IMR-90 (cell line): ENCODE data around the gene PRSS3. TPM values are rescaled to one million over a fixed set of nuclear protein-coding genes. Genes with fewer than 3 reads are reported as not detected.

Experiments used
- microRNA-seq, 2 experiments: library from miRNA; stranded (forward) in 1 of 2; unstranded in 1 of 2; fragments of 10-50 nt in 1 of 2; fragments of <30 nt in 1 of 2; gene quantifications in 1 of 2; microRNA quantifications in 1 of 2; one replicate each; pipeline versions ENCODE3 to v1.1.0; 2013 to 2020; ENCODE audit not compliant: insufficient read depth in 1 of 2, insufficient read length in 1 of 2, unreplicated experiment in 1 of 2
- polyA plus RNA-seq, 3 experiments: library from polyadenylated mRNA; depleted of rRNA; stranded (reverse); fragments of >200 nt; gene quantifications; 2 replicates each; pipeline ENCODE4 v1.2.3, GENCODE V29; 2012; ENCODE audit warnings: low replicate concordance in 1 of 3
- small RNA-seq, 5 experiments: library from RNA; depleted of rRNA; stranded (forward); fragments of <200 nt; gene quantifications; one replicate each; pipeline ENCODE3, GENCODE V24; 2012
- total RNA-seq: library from RNA; depleted of rRNA; stranded (reverse); fragments of >200 nt; gene quantifications from 2 replicates; pipeline ENCODE4 v1.2.3, GENCODE V29; 2012; rRNA removed

Gene PRSS3
- total and polyA plus RNA-seq, 2 of the 4 experiments (the other 2 are of a cell fraction): 7.0 to 26.9 TPM

Small RNA genes lying within 50 kb of the gene (microRNA-seq; reads per million reads assigned to microRNA genes)
- not detected for gene RF00019 (ENCODE audit: insufficient read depth, insufficient read length)

Small RNA genes lying within 50 kb of the gene (small RNA-seq; reads per million reads assigned to genes)
- 0 reads per million in 5 experiments for gene RF00019

Other genes with a start within 250 kb of the PRSS3 start
- 12.7 and 17.5 TPM in 2 replicates for gene UBE2R2, start 21.6 kb downstream of the PRSS3 start, total RNA-seq
- 23.3 and 24.8 TPM in 2 replicates for gene UBE2R2, start 21.6 kb downstream of the PRSS3 start, polyA plus RNA-seq (2012; rRNA removed)